K562 (cell line): ENCODE measurements around the gene CD96. TPM values are rescaled to one million over a fixed set of nuclear protein-coding genes. Genes with fewer than 3 reads are reported as not detected.

ENCODE experiments used
- ATAC-seq: fragments of 200-7000 bp; cut with Tn5 transposase; 3 replicates; pipeline ENCODE4 v1.9.1; 2020; ENCODE audit warnings: moderate library complexity
- BruUV-seq: library from RNA; stranded (reverse); fragments of 400-500 nt; replicated peaks from 2 replicates; lab custom pipeline; 2021; lab: Mats Ljungman, UMichigan
- CTCF ChIA-PET: fragments of 300-600 bp; formaldehyde crosslinking; extraction: SDS; loops from one replicate; lab custom pipeline; 2021; ENCODE audit warnings: low intra/inter-chr PET ratio; lab: Yijun Ruan, JAX
- POLR2A ChIA-PET: fragments of 300-600, 350-650 bp; sonication (Branson Sonifier 250); formaldehyde crosslinking; extraction: SDS; loops from one replicate; lab custom pipeline; 2021; ENCODE audit warnings: antibody characterized with exemption, inconsistent platforms; lab: Yijun Ruan, JAX
- DNase-seq, 4 experiments: peaks; one replicate each; pipeline versions ENCODE4 v3.0.0 to v3.0.0-alpha.2; 2011 to 2018; ENCODE audit warnings: low spot score in 3 of 4, mixed read lengths in 3 of 4; ENCODE audit errors: extremely low read depth in 1 of 4
- FAIRE-seq: peaks from 2 replicates; lab custom pipeline; 2011; peaks lifted over from hg19 to GRCh38; lab: Jason Lieb, UNC
- H2AFZ ChIP-seq: 2 replicates; pipeline ENCODE4 v1.6.0; 2011; ENCODE audit warnings: low read depth, low read length, control low read depth, inconsistent platforms
- H3K27ac ChIP-seq: fragments of 200-600 bp; 3 replicates; pipeline ENCODE4 v1.8.0; 2011; ENCODE audit warnings: low read depth, mild to moderate bottlenecking, control low read depth, inconsistent platforms, low read length, moderate library complexity, mixed read lengths; ENCODE audit errors: extremely low read depth
- H3K27me3 ChIP-seq, 2 experiments: fragments of 300-600 bp in 1 of 2; 2 replicates in 1 of 2; 3 replicates in 1 of 2; pipeline versions ENCODE4 v1.6.0 to v1.8.0; 2011; ENCODE audit warnings: inconsistent platforms in 2 of 2, low read length in 2 of 2, mild to moderate bottlenecking in 1 of 2, mixed read lengths in 1 of 2, moderate library complexity in 1 of 2; ENCODE audit not compliant: control insufficient read depth in 2 of 2, insufficient read depth in 2 of 2
- H3K36me3 ChIP-seq: fragments of 300-600 bp; 3 replicates; pipeline ENCODE4 v1.8.0; 2011; ENCODE audit warnings: mild to moderate bottlenecking, low read length, inconsistent platforms; ENCODE audit not compliant: control insufficient read depth, insufficient read depth
- H3K4me1 ChIP-seq, 2 experiments: fragments of 200-600 bp in 1 of 2; replicated peaks in 1 of 2; 2 replicates in 1 of 2; 3 replicates in 1 of 2; pipeline versions ENCODE4 v1.5.1 to v1.8.0; 2011; ENCODE audit warnings: inconsistent platforms in 2 of 2, low read length in 2 of 2, mild to moderate bottlenecking in 1 of 2, mixed read lengths in 1 of 2, moderate library complexity in 1 of 2; ENCODE audit not compliant: control insufficient read depth in 2 of 2, insufficient read depth in 2 of 2
- H3K4me2 ChIP-seq: 2 replicates; pipeline ENCODE4 v1.6.1; 2011; ENCODE audit warnings: low read length, control low read depth, inconsistent platforms, mixed read lengths; ENCODE audit not compliant: insufficient read depth
- H3K4me3 ChIP-seq: fragments of 200-600 bp; sonication (generic), shearing (Covaris generic); 2 replicates; pipeline ENCODE4 v1.5.1; 2016; ENCODE audit warnings: control low read depth, inconsistent platforms
- H3K79me2 ChIP-seq: fragments of 200-600 bp; 3 replicates; pipeline ENCODE4 v1.8.0; 2011; ENCODE audit warnings: low read length, inconsistent platforms; ENCODE audit not compliant: control insufficient read depth, insufficient read depth
- H3K9ac ChIP-seq, 2 experiments: 2 replicates each; pipeline versions ENCODE4 v1.6.0 to v1.6.1; 2011; ENCODE audit warnings: low read depth in 2 of 2, low read length in 2 of 2, control low read depth in 1 of 2, inconsistent platforms in 1 of 2, mild to moderate bottlenecking in 1 of 2, mixed read lengths in 1 of 2; ENCODE audit not compliant: insufficient read depth in 1 of 2
- H3K9me1 ChIP-seq: one replicate; pipeline ENCODE4 v1.6.0; 2011; ENCODE audit warnings: inconsistent platforms, mild to moderate bottlenecking, low read length, moderate library complexity; ENCODE audit not compliant: control insufficient read depth, insufficient read depth
- H3K9me3 ChIP-seq: replicated peaks from 2 replicates; pipeline ENCODE4 v1.5.1; 2011; ENCODE audit warnings: low read depth, low read length, inconsistent platforms; ENCODE audit not compliant: control insufficient read depth, insufficient read depth
- H4K20me1 ChIP-seq: replicated peaks from 2 replicates; pipeline ENCODE4 v1.6.1; 2011; ENCODE audit warnings: low read length, inconsistent platforms, mixed read lengths; ENCODE audit not compliant: control insufficient read depth, insufficient read depth
- CBX2 ChIP-seq: fragments of 200-600 bp; sonication (generic); IDR thresholded peaks from one replicate; pipeline ENCODE4 v1.6.1; 2012; ENCODE audit warnings: mild to moderate bottlenecking, low read length, inconsistent platforms; ENCODE audit not compliant: insufficient read depth, poor library complexity, severe bottlenecking
- EP400 ChIP-seq: fragments of 450-650 bp; IDR thresholded peaks from 2 replicates; pipeline ENCODE4 v1.6.1; 2017; ENCODE audit warnings: antibody characterized with exemption, mild to moderate bottlenecking, moderate library complexity
- HDAC2 ChIP-seq: fragments of 450-650 bp; IDR thresholded peaks from 2 replicates; pipeline ENCODE4 v1.6.1; 2016; ENCODE audit warnings: mild to moderate bottlenecking
- HSF4 ChIP-seq: fragments of 250-450 bp; sonication (Bioruptor Pico); IDR thresholded peaks from 2 replicates; pipeline ENCODE4 v2.1.2; 2022; ENCODE audit warnings: mild to moderate bottlenecking, moderate library complexity, borderline replicate concordance
- JUN ChIP-seq, 2 experiments: sonication (generic) in 1 of 2; formaldehyde crosslinking in 1 of 2; IDR thresholded peaks; 2 replicates each; pipeline versions ENCODE4 v1.6.1 to v1.8.0; 2012 to 2022; ENCODE audit warnings: borderline replicate concordance in 2 of 2, mild to moderate bottlenecking in 2 of 2, improper control_type of control experiment in 1 of 2, low read depth in 1 of 2, low read length in 1 of 2, missing genetic modification reagents in 1 of 2
- KLF16 ChIP-seq: IDR thresholded peaks from 2 replicates; pipeline ENCODE4 v1.6.1; 2016; ENCODE audit warnings: antibody characterized with exemption
- MXD1 ChIP-seq: fragments of 250-450 bp; sonication (Bioruptor Pico); IDR thresholded peaks from 2 replicates; pipeline ENCODE4 v1.8.0; 2021; ENCODE audit warnings: borderline replicate concordance, mild to moderate bottlenecking, moderate library complexity; ENCODE audit not compliant: poor library complexity, severe bottlenecking
- NONO ChIP-seq, 2 experiments: fragments of 200-400 bp in 1 of 2; fragments of 450-650 bp in 1 of 2; formaldehyde crosslinking in 1 of 2; IDR thresholded peaks; 2 replicates each; pipeline ENCODE4 v1.6.1; 2017; ENCODE audit warnings: low read depth in 2 of 2, mild to moderate bottlenecking in 2 of 2, moderate library complexity in 2 of 2, low read length in 1 of 2
- NR2C2 ChIP-seq, 2 experiments: fragments of 200-800 bp in 1 of 2; sonication (Bioruptor generic) in 1 of 2; sonication (generic) in 1 of 2; formaldehyde crosslinking in 1 of 2; IDR thresholded peaks; 2 replicates each; pipeline versions ENCODE4 v1.6.1 to v1.8.0; 2016 to 2022; ENCODE audit warnings: mild to moderate bottlenecking in 1 of 2, missing compliant biosample characterization in 1 of 2, missing genetic modification characterization in 1 of 2, missing genetic modification reagents in 1 of 2
- SLC30A9 ChIP-seq: fragments of 250-450 bp; sonication (Bioruptor Pico); IDR thresholded peaks from 2 replicates; pipeline ENCODE4 v1.8.0; 2022; ENCODE audit warnings: mild to moderate bottlenecking, moderate library complexity
- SUPT5H ChIP-seq: fragments of 450-650 bp; IDR thresholded peaks from 2 replicates; pipeline ENCODE4 v1.6.1; 2016
- ZBTB34 ChIP-seq: fragments of 250-450 bp; sonication (Bioruptor Pico); IDR thresholded peaks from 2 replicates; pipeline ENCODE4 v1.8.0; 2021; ENCODE audit warnings: mild to moderate bottlenecking, moderate library complexity
- ZFP1 ChIP-seq: fragments of 450-650 bp; formaldehyde crosslinking; IDR thresholded peaks from 2 replicates; pipeline ENCODE4 v1.4.0; 2020; ENCODE audit warnings: mild to moderate bottlenecking, mixed read lengths
- ZNF644 ChIP-seq: fragments of 200-800 bp; sonication (Bioruptor generic); IDR thresholded peaks from 2 replicates; pipeline ENCODE4 v1.6.1; 2016; ENCODE audit warnings: low read depth, missing genetic modification characterization, missing compliant biosample characterization
- ZNF764 ChIP-seq: fragments of 250-450 bp; sonication (Bioruptor Pico); IDR thresholded peaks from 2 replicates; pipeline ENCODE4 v1.4.0; 2020; ENCODE audit warnings: low read depth, mild to moderate bottlenecking, moderate library complexity
- ZNF77 ChIP-seq: fragments of 250-450 bp; sonication (Bioruptor Pico); IDR thresholded peaks from 2 replicates; pipeline ENCODE4 v1.5.0; 2020
- WGBS: fragments of 100-300 bp; shearing (Covaris generic); methylation state at CpG from one replicate; pipeline ENCODE4 v1.1.6; 2016; ENCODE audit warnings: low coverage, mixed read lengths; ENCODE audit not compliant: insufficient coverage; ENCODE audit errors: missing lambda C conversion rate; 5-methylcytosine and 5-hydroxymethylcytosine counted together
- in situ Hi-C: fragments of 300-500 bp; cut with MboI; formaldehyde crosslinking; loops from 4 replicates; pipeline ENCODE4 v1.15.0; 2018; ENCODE audit warnings: inconsistent platforms, mixed read lengths
- intact Hi-C: fragments of 100-400 bp; cut with micrococcal nuclease; formaldehyde crosslinking; loops from 2 replicates; pipeline ENCODE4 v1.14.2; 2022
- polyA plus RNA-seq, 8 experiments: library from polyadenylated mRNA; depleted of rRNA in 4 of 8; stranded (reverse) in 5 of 8; unstranded in 3 of 8; fragments of >200 nt; fragmentation: Nextera tagmentation in 2 of 8; fragmentation: Illumina TruSeq in 1 of 8; extraction: Ambion mirVana in 2 of 8; extraction: Trizol in 1 of 8; gene quantifications; 2 replicates each; pipeline versions ENCODE4 v1.2.1 to v1.2.3, GENCODE V29; 2011 to 2014; ENCODE audit warnings: inconsistent platforms in 1 of 8, missing spikeins in 1 of 8
- total RNA-seq, 7 experiments: library from RNA; depleted of rRNA in 6 of 7; stranded (reverse); fragments of >200 nt in 6 of 7; fragmentation: Illumina TruSeq in 2 of 7; extraction: Trizol in 2 of 7; gene quantifications; 2 replicates each; pipeline versions ENCODE4 v1.2.1 to v1.2.3, GENCODE V29; 2011 to 2021; ENCODE audit warnings: low replicate concordance in 1 of 7

The CD96 gene
- total and polyA plus RNA-seq, 9 of the 15 experiments (the other 6 are each of a cell fraction or from before 2014, with no cell fraction given), result 0.32 to 5.7 (median 1.2) TPM

DNA sequence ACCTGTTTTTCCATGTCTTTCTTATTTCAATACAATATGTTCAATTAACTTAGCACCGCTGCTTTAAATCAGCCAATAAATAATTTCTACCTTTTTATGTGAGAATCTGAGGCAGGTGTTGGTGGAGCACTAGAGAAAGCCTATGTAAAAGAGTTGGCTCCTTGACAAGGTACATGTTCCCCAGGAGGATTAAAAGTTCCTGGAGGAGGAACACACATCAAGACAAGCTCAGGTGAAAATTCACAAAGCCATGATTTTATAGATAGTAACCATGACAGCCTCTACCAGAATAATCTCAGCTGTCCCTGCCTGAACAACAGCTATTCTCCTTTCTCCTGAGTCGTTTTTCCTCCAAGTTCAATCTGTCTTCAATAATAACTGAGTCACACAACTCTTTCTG is 56.6 kb downstream of the CD96 start:
- H2AFZ ChIP-seq, result no peak overlapping the region
- no peaks in the 10 kb centered on the region for H3K79me2 ChIP-seq
- TF ChIP-seq SUPT5H (no peak), ZBTB34 (CRISPR knock-in tag) (no peak), KLF16 (no peak), HSF4 (no peak), ZNF77 (CRISPR knock-in tag) (no peak), JUN (IDR thresholded peaks at IDR 0.05; ENCODE audit: borderline replicate concordance, low read depth, low read length) (no peak), JUN (CRISPR knock-in tag; IDR thresholded peaks at IDR 0.05; ENCODE audit: borderline replicate concordance) (no peak), MXD1 (CRISPR knock-in tag) (no peak), HDAC2 (no peak), NR2C2 (CRISPR knock-in tag; IDR thresholded peaks at IDR 0.05) (no peak), NR2C2 (tag; IDR thresholded peaks at IDR 0.05) (no peak), ZNF764 (no peak), ZFP1 (CRISPR knock-in tag) (no peak), EP400 (no peak), NONO (IDR thresholded peaks at IDR 0.05; ENCODE audit: low read depth in 2 of 2, low read length in 1 of 2) (no peak), CBX2 (no peak), ZNF644 (tag) (no peak), SLC30A9 (no peak)
- TF ChIP-seq, all 486 proteins: peak for 0
- Histone ChIP-seq H3K36me3 (no peaks in the 10 kb centered on the region), H3K4me2 (no peak overlapping the region), H3K9me1 (no peaks in the 10 kb centered on the region), H3K9ac (no peak overlapping the region), H3K4me3 (no peak overlapping the region), H4K20me1 (no peaks in the 10 kb centered on the region), H3K4me1 (no peaks in the 10 kb centered on the region), H3K9me3 (no peaks in the 10 kb centered on the region), H3K27ac (no peak overlapping the region), H3K27me3 (no peaks in the 10 kb centered on the region)
- in situ Hi-C loops, result no loop called here
- ChIA-PET CTCF (no interaction called here), POLR2A (no interaction called here)
- DNase-seq (no peak), FAIRE-seq (no peak), ATAC-seq (no peak)
- BruUV-seq, result no TSS peak
- intact Hi-C loops, result no loop called here
- 3% methylated on average over 2 of the region's 2 CpGs for WGBS
